ENCODE measurements around the gene VANGL1.
"Not testable (repeated sequence)": the region's sequence is repeated elsewhere in the genome, so short reads cannot be mapped to it uniquely, and the experiment has no call there.

VANGL1 gene

GRCh38 chr1:115632251-115633026 is 9.3 kb upstream of the VANGL1 start:
- Mint-ChIP-seq H3K27me3 (peaks cover 11% of the 10 kb centered on the region), H3K4me1 (no peaks in the 10 kb centered on the region), H3K27ac (no peak overlapping the region), H3K9me3 (peaks cover 5% of the 10 kb centered on the region), H3K36me3 (no peaks in the 10 kb centered on the region), H3K4me3 (no peak overlapping the region)
- ATAC-seq (ENCODE audit: low read depth) (no peak), DNase-seq (ENCODE audit: low spot score in 2 of 2) (no peak)

GRCh38 chr1:115633606-115634005 is 8.2 kb upstream of the VANGL1 start:
- ATAC-seq (ENCODE audit: low read depth); DNase-seq (ENCODE audit: low spot score in 2 of 2); H3K27me3 Mint-ChIP-seq; H3K4me3 Mint-ChIP-seq; H3K4me1 Mint-ChIP-seq; H3K9me3 Mint-ChIP-seq; H3K27ac Mint-ChIP-seq; H3K36me3 Mint-ChIP-seq: not testable (repeated sequence)

GRCh38 chr1:115637247-115637646 is 4.5 kb upstream of the VANGL1 start:
- not testable (repeated sequence) for H3K27ac Mint-ChIP-seq; H3K36me3 Mint-ChIP-seq; H3K4me3 Mint-ChIP-seq; H3K4me1 Mint-ChIP-seq; DNase-seq (ENCODE audit: low spot score in 2 of 2); ATAC-seq (ENCODE audit: low read depth)
- H3K27me3 Mint-ChIP-seq = peaks cover 13% of the 10 kb centered on the region
- peaks cover 10% of the 10 kb centered on the region for H3K9me3 Mint-ChIP-seq

- no peak for ATAC-seq (ENCODE audit: low read depth)
- DNase-seq (ENCODE audit: low spot score in 2 of 2) = no peak
- Mint-ChIP-seq H3K36me3 (peaks cover 4% of the 10 kb centered on the region), H3K9me3 (peaks cover 8% of the 10 kb centered on the region), H3K27me3 (peaks cover 15% of the 10 kb centered on the region), H3K4me1 (peaks cover 7% of the 10 kb centered on the region), H3K27ac (no peak overlapping the region), H3K4me3 (peak overlapping the region; percentile 39)
Observed at GRCh38 chr1:115640384-115640783, 1.4 kb upstream of the VANGL1 start.

GRCh38 chr1:115642168-115643072 is 650 bp downstream of the VANGL1 start:
- H3K4me3 Mint-ChIP-seq = peak overlapping the region; percentile 67
- H3K9me3 Mint-ChIP-seq = peaks cover 8% of the 10 kb centered on the region
- ATAC-seq (ENCODE audit: low read depth) (peak; percentile 60), DNase-seq (ENCODE audit: low spot score in 2 of 2) (peak in 1 of 2 donors; percentile 20)
- H3K27ac Mint-ChIP-seq = no peak overlapping the region
- H3K4me1 Mint-ChIP-seq = peaks cover 7% of the 10 kb centered on the region
- H3K36me3 Mint-ChIP-seq = peaks cover 4% of the 10 kb centered on the region
- peaks cover 15% of the 10 kb centered on the region for H3K27me3 Mint-ChIP-seq

GRCh38 chr1:115643225-115643624 is 1.5 kb downstream of the VANGL1 start:
- ATAC-seq (ENCODE audit: low read depth) = no peak
- Mint-ChIP-seq H3K4me1 (peaks cover 7% of the 10 kb centered on the region), H3K27ac (no peak overlapping the region), H3K27me3 (peaks cover 14% of the 10 kb centered on the region), H3K36me3 (peaks cover 4% of the 10 kb centered on the region), H3K4me3 (peak overlapping the region; percentile 52), H3K9me3 (peaks cover 4% of the 10 kb centered on the region)
- no peak for DNase-seq (ENCODE audit: low spot score in 2 of 2)

- Mint-ChIP-seq H3K36me3 (peaks cover 4% of the 10 kb centered on the region), H3K9me3 (peaks cover 3% of the 10 kb centered on the region), H3K27me3 (peaks cover 14% of the 10 kb centered on the region), H3K4me1 (peaks cover 7% of the 10 kb centered on the region), H3K27ac (no peak overlapping the region), H3K4me3 (no peak overlapping the region)
- no peak for DNase-seq (ENCODE audit: low spot score in 2 of 2)
- ATAC-seq (ENCODE audit: low read depth) = no peak
Observed at GRCh38 chr1:115643666-115644065, 1.9 kb downstream of the VANGL1 start.

GRCh38 chr1:115644109-115644508 is 2.3 kb downstream of the VANGL1 start:
- H3K9me3 Mint-ChIP-seq = peaks cover 2% of the 10 kb centered on the region
- H3K27ac Mint-ChIP-seq = no peak overlapping the region
- ATAC-seq (ENCODE audit: low read depth) = no peak
- no peak overlapping the region for H3K4me3 Mint-ChIP-seq
- peaks cover 7% of the 10 kb centered on the region for H3K4me1 Mint-ChIP-seq
- H3K36me3 Mint-ChIP-seq = peaks cover 4% of the 10 kb centered on the region
- H3K27me3 Mint-ChIP-seq = peaks cover 14% of the 10 kb centered on the region
- DNase-seq (ENCODE audit: low spot score in 2 of 2) = no peak

GRCh38 chr1:115647047-115647446 is 5.3 kb downstream of the VANGL1 start:
- H3K27ac Mint-ChIP-seq = no peak overlapping the region
- H3K4me3 Mint-ChIP-seq = no peak overlapping the region
- ATAC-seq (ENCODE audit: low read depth) (no peak), DNase-seq (ENCODE audit: low spot score in 2 of 2) (no peak)
- H3K36me3 Mint-ChIP-seq = no peaks in the 10 kb centered on the region
- peaks cover 2% of the 10 kb centered on the region for H3K4me1 Mint-ChIP-seq
- H3K9me3 Mint-ChIP-seq = no peaks in the 10 kb centered on the region
- H3K27me3 Mint-ChIP-seq = peaks cover 2% of the 10 kb centered on the region

- DNase-seq (ENCODE audit: low spot score in 2 of 2) (no peak), ATAC-seq (ENCODE audit: low read depth) (no peak)
- no peak overlapping the region for H3K4me3 Mint-ChIP-seq
- H3K27me3 Mint-ChIP-seq = peaks cover 2% of the 10 kb centered on the region
- H3K36me3 Mint-ChIP-seq = no peaks in the 10 kb centered on the region
- H3K27ac Mint-ChIP-seq = no peak overlapping the region
- H3K9me3 Mint-ChIP-seq = no peaks in the 10 kb centered on the region
- peaks cover 2% of the 10 kb centered on the region for H3K4me1 Mint-ChIP-seq
Observed at GRCh38 chr1:115647507-115647906, 5.7 kb downstream of the VANGL1 start.

GRCh38 chr1:115647919-115648650 is 6.3 kb downstream of the VANGL1 start:
- no peak overlapping the region for H3K4me3 Mint-ChIP-seq
- H3K36me3 Mint-ChIP-seq = no peaks in the 10 kb centered on the region
- H3K4me1 Mint-ChIP-seq = no peaks in the 10 kb centered on the region
- no peak overlapping the region for H3K27ac Mint-ChIP-seq
- H3K9me3 Mint-ChIP-seq = no peaks in the 10 kb centered on the region
- ATAC-seq (ENCODE audit: low read depth) = no peak
- DNase-seq (ENCODE audit: low spot score in 2 of 2) = no peak
- H3K27me3 Mint-ChIP-seq = no peaks in the 10 kb centered on the region

- DNase-seq (ENCODE audit: low spot score in 2 of 2) (no peak), ATAC-seq (ENCODE audit: low read depth) (peak; percentile 44)
- no peak overlapping the region for H3K27ac Mint-ChIP-seq
Observed at GRCh38 chr1:115648717-115649691, 7.2 kb downstream of the VANGL1 start.

GRCh38 chr1:115649964-115650363 is 8.2 kb downstream of the VANGL1 start:
- Mint-ChIP-seq H3K36me3 (no peaks in the 10 kb centered on the region), H3K27ac (no peak overlapping the region), H3K4me3 (no peak overlapping the region), H3K27me3 (no peaks in the 10 kb centered on the region), H3K4me1 (no peaks in the 10 kb centered on the region), H3K9me3 (no peaks in the 10 kb centered on the region)
- ATAC-seq (ENCODE audit: low read depth) = no peak
- DNase-seq (ENCODE audit: low spot score in 2 of 2) = no peak

More at GRCh38 chr1:115648717-115649691, 7.2 kb downstream of the VANGL1 start:
- H3K4me3 Mint-ChIP-seq = no peak overlapping the region
- no peaks in the 10 kb centered on the region for H3K36me3 Mint-ChIP-seq
- H3K9me3 Mint-ChIP-seq = no peaks in the 10 kb centered on the region
- no peaks in the 10 kb centered on the region for H3K4me1 Mint-ChIP-seq
- H3K27me3 Mint-ChIP-seq = no peaks in the 10 kb centered on the region

All from memory B cell (primary cell).